ENCODE data around the gene SMAP2. TPM values are rescaled to one million over a fixed set of nuclear protein-coding genes. Genes with fewer than 3 reads are reported as not detected.
"Not testable (repeated sequence)": the region's sequence is repeated elsewhere in the genome, so short reads cannot be mapped to it uniquely, and the experiment has no call there.

SMAP2 gene
- total RNA-seq, 1 experiment from 2014 or later: 8.2 TPM

DNA sequence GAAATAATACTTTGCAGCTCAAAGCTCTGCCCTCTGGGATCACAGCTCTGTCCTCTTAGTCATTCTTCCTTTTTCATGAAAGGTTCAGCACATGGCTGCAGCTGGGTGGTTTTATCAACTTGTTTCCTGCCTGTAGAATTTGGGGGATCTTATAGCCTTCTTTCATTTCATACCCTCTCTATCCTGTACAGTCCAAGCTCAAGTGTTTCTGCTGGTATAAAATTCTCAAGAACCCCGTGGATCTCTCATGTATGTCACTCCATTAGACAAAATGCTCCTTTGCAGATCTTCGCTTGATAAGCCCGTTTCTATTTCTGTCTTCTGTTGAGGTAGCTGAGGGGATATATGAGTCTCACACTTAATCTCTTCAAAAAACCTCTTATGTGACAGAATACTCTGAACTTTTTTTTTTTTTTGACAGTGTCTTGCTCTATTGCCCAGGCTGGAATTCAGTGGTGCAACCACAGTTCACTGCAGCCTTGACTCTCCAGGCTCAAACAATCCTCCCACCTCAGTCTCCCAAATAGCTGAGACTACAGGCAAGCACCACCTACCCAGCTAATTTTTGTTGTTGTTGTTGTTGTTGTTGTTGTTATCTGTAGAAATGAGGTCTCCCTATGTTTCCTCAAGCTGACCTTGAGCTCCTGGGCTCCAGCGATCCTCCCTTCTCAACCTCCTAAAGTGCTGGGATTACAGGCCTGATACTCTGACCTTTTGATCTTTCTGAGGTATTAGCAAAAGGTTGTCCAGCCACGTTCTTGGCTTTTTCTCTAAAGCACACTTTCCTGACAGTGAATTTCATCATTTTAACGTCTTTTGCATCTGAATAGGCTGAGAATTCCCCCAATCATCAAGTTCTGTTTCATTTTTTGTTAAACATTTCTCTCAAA lies 31.8 kb upstream of the SMAP2 start:
- peaks cover 29% of the 10 kb centered on the region for H3K27me3 Mint-ChIP-seq (ENCODE audit: low read depth)
- no peak overlapping the region for H3K27ac Mint-ChIP-seq
- Histone ChIP-seq H3K23me2 (ENCODE audit: insufficient read length, low read depth, low read length, poor library complexity, severe bottlenecking) (peaks cover 6% of the 10 kb centered on the region), H3T11ph (ENCODE audit: low read length) (no peak overlapping the region), H3K4me2 (ENCODE audit: insufficient read depth, insufficient read length, low read length) (no peak overlapping the region), H2BK5ac (ENCODE audit: insufficient read length, low read length) (no peak overlapping the region), H3K4ac (ENCODE audit: low read depth, low read length) (no peak overlapping the region), H4K20me1 (ENCODE audit: control insufficient read depth, insufficient read depth, insufficient read length) (no peaks in the 10 kb centered on the region), H3K27ac (ENCODE audit: insufficient read length, low read depth, low read length) (no peak overlapping the region), H3K9me3 (ENCODE audit: control insufficient read depth, low read depth, low read length) (no peaks in the 10 kb centered on the region), H4K8ac (replicated peaks; ENCODE audit: insufficient read length, low read depth, low read length) (no peak overlapping the region), H3K79me1 (ENCODE audit: insufficient read depth, low read depth, low read length, poor library complexity, severe bottlenecking) (no peaks in the 10 kb centered on the region), H3K18ac (ENCODE audit: insufficient read length, low read depth, low read length) (no peak overlapping the region), H3K9ac (ENCODE audit: extremely low read depth, insufficient read length, low read length) (no peak overlapping the region), H2AFZ (ENCODE audit: low read length) (no peak overlapping the region), H3K4me1 (ENCODE audit: insufficient read depth, low read length) (no peaks in the 10 kb centered on the region), H3K56ac (ENCODE audit: insufficient read length, low read depth, low read length) (no peak overlapping the region), H2BK15ac (ENCODE audit: low read depth, low read length) (no peak overlapping the region), H4K5ac (ENCODE audit: insufficient read length, low read depth, low read length) (no peak overlapping the region), H2BK120ac (ENCODE audit: low read depth, low read length, poor library complexity, severe bottlenecking) (no peak overlapping the region), H3K23ac (ENCODE audit: insufficient read length, low read depth, low read length) (no peak overlapping the region), H2BK20ac (ENCODE audit: low read depth, low read length, poor library complexity, severe bottlenecking) (no peak overlapping the region), H2BK12ac (ENCODE audit: insufficient read length, low read depth, low read length) (no peak overlapping the region), H3K79me2 (ENCODE audit: insufficient read depth, low read length) (no peaks in the 10 kb centered on the region), H3K14ac (ENCODE audit: insufficient read depth, low read length) (no peak overlapping the region), H2AK5ac (ENCODE audit: insufficient read length, low read length) (no peak overlapping the region), H4K91ac (ENCODE audit: insufficient read length, low read depth, low read length) (no peak overlapping the region), H3K27me3 (ENCODE audit: insufficient read depth, low read length) (no peaks in the 10 kb centered on the region; the same call in 1 of the 2 replicates)
- no peaks in the 10 kb centered on the region for H3K36me3 Mint-ChIP-seq (ENCODE audit: insufficient read depth in 1 of 3, low read depth in 3 of 3)
- H3K4me3 Mint-ChIP-seq: no peak overlapping the region
- DNase-seq: no peak
- no CpG with 5 or more reads among the region's 6 CpGs for WGBS (ENCODE audit: extremely low coverage, insufficient read length, low lambda C conversion rate)
- peaks cover 5 to 6% of the 10 kb centered on the region in 2 experiments for H3K4me1 Mint-ChIP-seq
- TF ChIP-seq CTCF (conservative IDR thresholded peaks at IDR 0.05): no peak
- H3K9me3 Mint-ChIP-seq: no peaks in the 10 kb centered on the region; a peak in 1 of 5 replicates

DNA sequence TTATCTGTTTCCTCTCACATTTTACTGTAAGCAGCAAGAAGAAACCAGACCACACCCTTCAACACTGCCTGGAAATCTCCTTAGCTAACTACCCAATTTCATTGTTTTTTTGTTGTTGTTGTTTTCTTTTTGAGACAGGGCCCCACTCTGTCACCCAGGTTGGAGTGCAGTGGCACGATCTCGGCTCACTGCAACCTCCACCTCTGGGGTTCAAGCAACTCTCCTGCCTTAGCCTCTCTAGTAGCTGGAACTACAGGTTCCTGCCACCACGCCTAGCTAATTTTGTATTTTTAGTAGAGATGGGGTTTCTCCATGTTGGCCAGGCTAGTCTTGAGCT lies 31.2 kb upstream of the SMAP2 start:
- not testable (repeated sequence) for H3K23ac ChIP-seq (ENCODE audit: insufficient read length, low read depth, low read length); DNase-seq; H3K27me3 ChIP-seq (ENCODE audit: insufficient read depth, low read length); H4K20me1 ChIP-seq (ENCODE audit: control insufficient read depth, insufficient read depth, insufficient read length); H2BK5ac ChIP-seq (ENCODE audit: insufficient read length, low read length); H2BK20ac ChIP-seq (ENCODE audit: low read depth, low read length, poor library complexity, severe bottlenecking); H3K4ac ChIP-seq (ENCODE audit: low read depth, low read length); H3K79me2 ChIP-seq (ENCODE audit: insufficient read depth, low read length); H4K8ac ChIP-seq (replicated peaks; ENCODE audit: insufficient read length, low read depth, low read length); H3K9me3 Mint-ChIP-seq; H2AFZ ChIP-seq (ENCODE audit: low read length); H3K18ac ChIP-seq (ENCODE audit: insufficient read length, low read depth, low read length); H2BK15ac ChIP-seq (ENCODE audit: low read depth, low read length); H3K27ac Mint-ChIP-seq; H3K14ac ChIP-seq (ENCODE audit: insufficient read depth, low read length); H3K4me2 ChIP-seq (ENCODE audit: insufficient read depth, insufficient read length, low read length); H3K4me3 Mint-ChIP-seq; H3K23me2 ChIP-seq (ENCODE audit: insufficient read length, low read depth, low read length, poor library complexity, severe bottlenecking); H3K4me1 ChIP-seq (ENCODE audit: insufficient read depth, low read length); H2BK120ac ChIP-seq (ENCODE audit: low read depth, low read length, poor library complexity, severe bottlenecking); H3K9ac ChIP-seq (ENCODE audit: extremely low read depth, insufficient read length, low read length); H4K91ac ChIP-seq (ENCODE audit: insufficient read length, low read depth, low read length); H3K4me1 Mint-ChIP-seq; H3T11ph ChIP-seq (ENCODE audit: low read length); H3K36me3 Mint-ChIP-seq (ENCODE audit: insufficient read depth in 1 of 3, low read depth in 3 of 3); H2BK12ac ChIP-seq (ENCODE audit: insufficient read length, low read depth, low read length); H3K27ac ChIP-seq (ENCODE audit: insufficient read length, low read depth, low read length); H4K5ac ChIP-seq (ENCODE audit: insufficient read length, low read depth, low read length); H3K79me1 ChIP-seq (ENCODE audit: insufficient read depth, low read depth, low read length, poor library complexity, severe bottlenecking); H3K9me3 ChIP-seq (ENCODE audit: control insufficient read depth, low read depth, low read length); H3K56ac ChIP-seq (ENCODE audit: insufficient read length, low read depth, low read length); H2AK5ac ChIP-seq (ENCODE audit: insufficient read length, low read length)
- peaks cover 29% of the 10 kb centered on the region for H3K27me3 Mint-ChIP-seq (ENCODE audit: low read depth)
- no CpG with 5 or more reads among the region's 3 CpGs for WGBS (ENCODE audit: extremely low coverage, insufficient read length, low lambda C conversion rate)

Data from H9 (cell line).